Heart left ventricle (tissue), 16 donors: ENCODE data around the gene NPHP1. TPM values are rescaled to one million over a fixed set of nuclear protein-coding genes. Genes with fewer than 3 reads are reported as not detected.
"Not testable (repeated sequence)": the region's sequence is repeated elsewhere in the genome, so short reads cannot be mapped to it uniquely, and the experiment has no call there.

Experiments used
- ATAC-seq, 4 donors: fragments of 200-7000 bp; cut with Tn5 transposase; one replicate each; pipeline ENCODE4 v1.9.1; 2020 to 2022; ENCODE audit warnings: moderate library complexity in 4 of 4, mild to moderate bottlenecking in 3 of 4, moderate number of reproducible peaks in 1 of 4
- DNase-seq, 5 donors: peaks; one replicate each; pipeline ENCODE4 v3.0.0-alpha.2; 2020
- H3K27ac ChIP-seq, 12 donors: fragments of 200-600 bp; sonication (generic) in 4 of 12; one replicate each; pipeline versions ENCODE4 v1.5.0 to v1.8.0; 2016 to 2022; ENCODE audit warnings: mild to moderate bottlenecking in 2 of 12
- H3K27me3 ChIP-seq, 9 donors: fragments of 200-600 bp; sonication (generic) in 2 of 9; one replicate each; pipeline versions ENCODE4 v1.5.1 to v1.8.0; 2016 to 2022; ENCODE audit warnings: mild to moderate bottlenecking in 3 of 9
- H3K36me3 ChIP-seq, 9 donors: fragments of 200-600 bp; sonication (generic) in 2 of 9; one replicate each; pipeline versions ENCODE4 v1.5.0 to v1.8.0; 2018 to 2022; ENCODE audit warnings: mild to moderate bottlenecking in 2 of 9
- H3K4me1 ChIP-seq, 12 donors: fragments of 200-600 bp; sonication (generic) in 4 of 12; one replicate each; pipeline versions ENCODE4 v1.5.0 to v1.8.0; 2016 to 2022; ENCODE audit warnings: mild to moderate bottlenecking in 3 of 12
- H3K4me3 ChIP-seq, 12 donors: fragments of 200-600 bp; sonication (generic) in 4 of 12; one replicate each; pipeline versions ENCODE4 v1.5.0 to v1.8.0; 2017 to 2022; ENCODE audit warnings: mild to moderate bottlenecking in 9 of 12, moderate library complexity in 4 of 12
- H3K9me3 ChIP-seq, 12 donors: fragments of 200-600 bp; sonication (generic) in 4 of 12; one replicate each; pipeline versions ENCODE4 v1.5.0 to v1.8.0; 2016 to 2022; ENCODE audit warnings: mild to moderate bottlenecking in 1 of 12
- POLR2A ChIP-seq, 2 donors: fragments of 450-650 bp; IDR thresholded peaks; one replicate each; pipeline ENCODE4 v1.6.1; 2017; ENCODE audit warnings: antibody characterized with exemption in 2 of 2, mild to moderate bottlenecking in 2 of 2, moderate library complexity in 2 of 2
- WGBS, 4 donors: extraction: QIAGEN DNeasy Blood & Tissue Kit in 2 of 4; methylation state at CpG; one replicate each; pipeline versions ENCODE4 v1.1.5 to v1.1.7; 2013 to 2018; 5-methylcytosine and 5-hydroxymethylcytosine counted together
- intact Hi-C, 10 donors: fragments of 100-400 bp; cut with DNase I; formaldehyde crosslinking; loops; one replicate each; pipeline versions ENCODE4 v1.11.1 to v1.14.2; 2022
- polyA plus RNA-seq, 2 donors: library from polyadenylated mRNA; stranded (reverse); fragments of 200-250 nt; gene quantifications; one replicate each; pipeline ENCODE4 v1.2.3, GENCODE V29; 2013
- total RNA-seq, 9 donors: library from RNA; depleted of rRNA in 2 of 9; stranded (reverse); fragments of >200 nt in 2 of 9; fragmentation: NEBNext Ultra II Directional in 3 of 9; extraction: Animal tissue kit (Norgen Biotek cat#: 25700) in 3 of 9; gene quantifications; one replicate each; pipeline versions ENCODE4 v1.1.0 to v1.2.4, GENCODE V29; 2016 to 2023
- TF ChIP-seq, protein P1 (sequence below), 12 donors: fragments of 200-600 bp; sonication (generic) in 4 of 12; IDR thresholded peaks; one replicate each; pipeline versions ENCODE4 v1.5.0 to v1.8.0; 2018 to 2022; ENCODE audit warnings: antibody characterized with exemption in 12 of 12, mild to moderate bottlenecking in 5 of 12
- donor health status: ischemic (EF 13 %, LVEDD 7.1; RV severe dilation, severe dysfunction).
- donor health status: healthy with polysubstance abuse.
- donor health status: DM: no; HTN: yes; CAD: no.
- donor health status: DM: no; HTN: no; CAD: no.
- donor health status: ischemic (EF 25% LVEDD 6.9; RV normal size, moderate dysfunction).
- donor health status: ischemic (EF 25% LVEDD 5.7; RV mildly dilated, moderate dysfunction).
- donor health status: healthy.
- donor health status: DM: yes; HTN: yes; CAD: no.
- donor health status: ischemic (EF 35%, LVEDD 5.7; RV mildly dilated, moderate dysfunction).
- donor health status: nonischemic (EF 11% LVEDD 7.7; RV severe dilation, severe dysfunction).
- donor health status: DM: yes; HTN: yes; CAD: no.
- donor health status: PGD.
- donor health status: ischemic (EF 29% LVEDD 5.4; RV normal size, mild dysfunction).
- donor health status: nonischemic (EF 23%, LVEDD 6.1; RV moderate dilation, normal function).

The NPHP1 gene
- total and polyA plus RNA-seq, 11 donors: 4.7 to 7.9 (median 5.6) TPM

DNA sequence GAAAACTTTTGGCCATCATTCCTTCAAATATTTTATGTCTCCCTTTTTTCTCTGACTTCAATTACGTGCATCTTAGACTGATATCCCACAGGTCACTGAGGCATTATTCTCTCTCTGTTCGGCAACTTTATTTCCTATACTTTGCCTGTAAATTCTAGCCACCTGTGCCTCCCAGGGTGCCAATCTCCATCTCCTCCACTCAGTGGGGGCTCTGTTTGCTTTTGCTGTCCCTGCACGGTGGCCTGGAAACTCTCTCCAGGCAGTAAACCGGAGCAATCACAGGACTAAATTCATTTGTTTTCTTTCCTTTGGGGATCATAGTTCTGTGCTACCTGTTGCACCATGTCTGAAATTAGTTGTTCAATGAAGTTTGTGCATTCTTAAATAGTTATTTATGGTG lies 17.1 kb upstream of the NPHP1 start:
- H3K27me3 ChIP-seq: peaks cover 0 to 37% (median 6%) of the 10 kb centered on the region in 9 donors
- WGBS, 4 donors: 55 to 60% (median 56%) methylated on average over 4 of the region's 4 CpGs
- no peak overlapping the region for H3K4me3 ChIP-seq
- TF ChIP-seq, protein P1, sequence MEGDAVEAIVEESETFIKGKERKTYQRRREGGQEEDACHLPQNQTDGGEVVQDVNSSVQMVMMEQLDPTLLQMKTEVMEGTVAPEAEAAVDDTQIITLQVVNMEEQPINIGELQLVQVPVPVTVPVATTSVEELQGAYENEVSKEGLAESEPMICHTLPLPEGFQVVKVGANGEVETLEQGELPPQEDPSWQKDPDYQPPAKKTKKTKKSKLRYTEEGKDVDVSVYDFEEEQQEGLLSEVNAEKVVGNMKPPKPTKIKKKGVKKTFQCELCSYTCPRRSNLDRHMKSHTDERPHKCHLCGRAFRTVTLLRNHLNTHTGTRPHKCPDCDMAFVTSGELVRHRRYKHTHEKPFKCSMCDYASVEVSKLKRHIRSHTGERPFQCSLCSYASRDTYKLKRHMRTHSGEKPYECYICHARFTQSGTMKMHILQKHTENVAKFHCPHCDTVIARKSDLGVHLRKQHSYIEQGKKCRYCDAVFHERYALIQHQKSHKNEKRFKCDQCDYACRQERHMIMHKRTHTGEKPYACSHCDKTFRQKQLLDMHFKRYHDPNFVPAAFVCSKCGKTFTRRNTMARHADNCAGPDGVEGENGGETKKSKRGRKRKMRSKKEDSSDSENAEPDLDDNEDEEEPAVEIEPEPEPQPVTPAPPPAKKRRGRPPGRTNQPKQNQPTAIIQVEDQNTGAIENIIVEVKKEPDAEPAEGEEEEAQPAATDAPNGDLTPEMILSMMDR (IDR thresholded peaks at IDR 0.05): no peak
- TF ChIP-seq POLR2A (IDR thresholded peaks at IDR 0.05): no peak
- H3K9me3 ChIP-seq: no peaks in the 10 kb centered on the region
- ATAC-seq: no peak
- H3K4me1 ChIP-seq: no peaks in the 10 kb centered on the region
- no peak overlapping the region for H3K27ac ChIP-seq
- no peaks in the 10 kb centered on the region for H3K36me3 ChIP-seq
- no peak for DNase-seq
- intact Hi-C loops: no loop called here

DNA sequence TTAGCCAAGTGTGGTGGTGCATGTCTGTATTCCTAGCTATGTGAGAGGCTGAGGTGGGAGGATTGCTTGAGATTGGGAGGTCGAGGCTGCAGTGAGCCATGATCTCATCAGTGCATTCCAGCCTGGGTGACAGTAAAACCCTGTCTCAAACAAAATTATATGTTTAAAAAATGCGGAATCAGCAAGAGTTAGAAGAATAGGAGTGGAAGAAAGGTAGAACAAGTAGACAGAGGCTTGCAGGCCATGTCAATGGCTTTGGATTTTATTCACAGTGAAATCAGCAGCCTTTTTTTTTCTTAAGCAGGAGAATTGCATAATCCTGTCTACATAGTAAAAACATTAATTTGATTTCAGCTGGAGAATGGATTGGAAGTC lies 15.4 kb upstream of the NPHP1 start:
- TF ChIP-seq POLR2A (IDR thresholded peaks at IDR 0.05): no peak
- TF ChIP-seq, protein P1 (IDR thresholded peaks at IDR 0.05): no peak
- DNase-seq (no peak), ATAC-seq (no peak)
- Histone ChIP-seq H3K27ac (no peak overlapping the region), H3K36me3 (no peaks in the 10 kb centered on the region), H3K27me3 (peaks cover 0 to 27% (median 4%) of the 10 kb centered on the region in 9 donors), H3K9me3 (no peaks in the 10 kb centered on the region), H3K4me3 (no peak overlapping the region), H3K4me1 (no peaks in the 10 kb centered on the region)
- intact Hi-C loops: no loop called here
- 73 to 85% (median 80%) methylated on average over 2 of the region's 2 CpGs for WGBS, 4 donors

- no peak for DNase-seq
- Histone ChIP-seq H3K27ac (no peak overlapping the region), H3K4me1 (no peaks in the 10 kb centered on the region), H3K4me3 (no peak overlapping the region), H3K9me3 (no peaks in the 10 kb centered on the region), H3K27me3 (peaks cover 0 to 22% (median 2%) of the 10 kb centered on the region in 9 donors), H3K36me3 (no peaks in the 10 kb centered on the region)
- WGBS, 4 donors: 21 to 59% (median 32%) methylated on average over 1 of the region's 1 CpG
- ATAC-seq: no peak
- no peak for TF ChIP-seq POLR2A (IDR thresholded peaks at IDR 0.05)
- TF ChIP-seq, protein P1 (IDR thresholded peaks at IDR 0.05): no peak
- intact Hi-C loops: no loop called here
These were observed 14.8 kb upstream of the NPHP1 start for GRCh38 chr2:110219496-110220189.

DNA sequence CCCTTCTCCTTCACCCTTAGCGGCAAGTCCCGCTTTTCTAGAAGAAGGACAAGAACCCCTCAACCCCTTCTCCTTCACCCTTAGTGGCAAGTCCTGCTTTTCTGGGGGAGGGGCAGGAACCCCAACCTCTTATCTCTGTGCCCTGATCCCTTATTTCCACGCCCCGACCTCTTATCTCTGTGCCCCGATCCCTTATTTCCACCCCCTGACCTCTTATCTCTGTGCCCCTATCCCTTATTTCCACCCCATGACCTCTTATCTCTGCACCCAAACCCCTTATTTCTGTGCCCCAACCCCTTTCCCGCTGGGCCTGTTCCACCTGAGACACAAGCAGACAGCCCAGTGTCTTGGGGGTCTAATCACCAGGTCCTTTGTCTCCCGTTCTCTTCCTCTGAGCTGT lies 14.1 kb upstream of the NPHP1 start:
- H3K36me3 ChIP-seq, ATAC-seq, H3K27ac ChIP-seq, H3K4me3 ChIP-seq, intact Hi-C loops, H3K4me1 ChIP-seq, H3K9me3 ChIP-seq, DNase-seq: not testable (repeated sequence)
- H3K27me3 ChIP-seq: peaks cover 0 to 18% (median 2%) of the 10 kb centered on the region in 9 donors
- 76 to 80% (median 80%) methylated on average over 7 of the region's 7 CpGs for WGBS, 4 donors

DNA sequence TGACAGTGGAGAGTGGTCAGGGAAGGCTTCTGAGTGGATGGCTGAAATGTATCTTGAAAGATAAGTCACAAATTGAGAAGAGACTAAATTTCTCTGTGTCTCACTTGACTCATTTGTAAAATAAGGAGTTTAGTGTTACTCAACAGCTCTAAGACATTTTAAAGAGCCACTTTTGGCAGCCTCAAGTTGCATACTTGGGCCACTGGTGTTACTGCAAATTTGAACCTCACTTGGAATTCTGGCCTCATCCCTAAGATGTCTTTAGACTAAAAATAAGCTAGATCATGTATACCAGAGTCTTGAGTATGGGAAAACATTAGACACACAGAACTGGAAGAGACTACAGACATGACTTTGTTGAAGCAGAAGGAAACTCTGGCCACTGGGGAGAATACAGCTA lies 12.0 kb upstream of the NPHP1 start:
- intact Hi-C loops: no loop called here
- peaks cover 0 to 11% (median 0%) of the 10 kb centered on the region in 12 donors for H3K9me3 ChIP-seq

More for the DNA sequence above, 12.0 kb upstream of the NPHP1 start:
- DNase-seq (no peak), ATAC-seq (no peak)
- Histone ChIP-seq H3K36me3 (no peaks in the 10 kb centered on the region), H3K4me1 (peaks cover 0 to 4% (median 0%) of the 10 kb centered on the region in 12 donors), H3K4me3 (no peak overlapping the region), H3K27me3 (peaks cover 0 to 9% (median 0%) of the 10 kb centered on the region in 9 donors), H3K27ac (no peak overlapping the region)
- TF ChIP-seq POLR2A (IDR thresholded peaks at IDR 0.05): no peak
- TF ChIP-seq, protein P1 (IDR thresholded peaks at IDR 0.05): no peak
